ENCODE results near the gene AP1S2. TPM values are rescaled to one million over a fixed set of nuclear protein-coding genes. Genes with fewer than 3 reads are reported as not detected.
A peak's percentile ranks its signal among the peaks of the same experiment; 100 is the strongest.

AP1S2 gene
- total and polyA plus RNA-seq, 9 of the 15 experiments (the other 6 are each of a cell fraction or from before 2014, with no cell fraction given), result 11.1 to 64.2 (median 25.8) TPM

GRCh38 chrX:15866147-15866546, 11.5 kb upstream of the AP1S2 start:
- POLR2A ChIA-PET, result interaction anchor here (1.3 kb wide), 2 partner anchors 11 to 43 kb away, joined by 3 read pairs; no protein-coding TSS in a partner anchor
- no peak for FAIRE-seq

GRCh38 chrX:15864629-15865028, 10.0 kb upstream of the AP1S2 start:
- H3K36me3 ChIP-seq (ENCODE audit: control insufficient read depth, insufficient read depth, low read length), result no peaks in the 10 kb centered on the region
- H3K79me2 ChIP-seq (ENCODE audit: control insufficient read depth, insufficient read depth, low read length), result no peaks in the 10 kb centered on the region
- H3K9me1 ChIP-seq (ENCODE audit: control insufficient read depth, insufficient read depth, low read length), result no peaks in the 10 kb centered on the region
- ChIA-PET POLR2A (interaction anchor here (1.3 kb wide), 1 partner anchor 9 kb away, joined by 3 read pairs; no protein-coding TSS in a partner anchor), CTCF (ENCODE audit: low intra/inter-chr PET ratio) (interaction anchor here (0.6 kb wide), 1 partner anchor 15 kb away, joined by 8 read pairs; no protein-coding TSS in a partner anchor)
- no peak overlapping the region for H3K4me3 ChIP-seq
- no peak overlapping the region for H3K4me2 ChIP-seq (ENCODE audit: insufficient read depth, low read length)
- H4K20me1 ChIP-seq (replicated peaks; ENCODE audit: control insufficient read depth, insufficient read depth, low read length), result no peaks in the 10 kb centered on the region
- H3K27me3 ChIP-seq (ENCODE audit: control insufficient read depth in 2 of 2, insufficient read depth in 2 of 2, low read length in 2 of 2), result no peaks in the 10 kb centered on the region; a peak in 3 of 5 replicates
- H3K4me1 ChIP-seq (replicated peaks in 1 of 2; ENCODE audit: control insufficient read depth in 2 of 2, insufficient read depth in 2 of 2, low read length in 2 of 2), result no peaks in the 10 kb centered on the region; a peak in 1 of 5 replicates
- H3K27ac ChIP-seq (ENCODE audit: extremely low read depth, low read depth, low read length), result no peak overlapping the region
- TF ChIP-seq ATF1 (CRISPR knock-in tag; IDR thresholded peaks at IDR 0.05), result no peak
- TF ChIP-seq ATF1 (tag; IDR thresholded peaks at IDR 0.05), result no peak
- no peak for TF ChIP-seq NCOA1 (IDR thresholded peaks at IDR 0.05; ENCODE audit: low read depth)
- TF ChIP-seq CBFA2T3 (IDR thresholded peaks at IDR 0.05), result no peak
- TF ChIP-seq CBX1 (IDR thresholded peaks at IDR 0.05; ENCODE audit: low read depth), result no peak
- no peak for TF ChIP-seq MAZ (CRISPR knock-in tag; conservative IDR thresholded peaks at IDR 0.05 in 1 of 2, IDR thresholded peaks at IDR 0.05 in 1 of 2)
- no peak for TF ChIP-seq ZNF217 (CRISPR knock-in tag; IDR thresholded peaks at IDR 0.05)
- TF ChIP-seq ZBTB12 (CRISPR knock-in tag; IDR thresholded peaks at IDR 0.05), result no peak
- TF ChIP-seq RBFOX2 (IDR thresholded peaks at IDR 0.05; ENCODE audit: low read depth, low read length), result no peak
- no peak for TF ChIP-seq NFIC (IDR thresholded peaks at IDR 0.05)
- TF ChIP-seq CHD1 (IDR thresholded peaks at IDR 0.05; ENCODE audit: low read length), result no peak
- H3K9me3 ChIP-seq (replicated peaks; ENCODE audit: control insufficient read depth, insufficient read depth, low read depth, low read length), result no peaks in the 10 kb centered on the region
- H3K9ac ChIP-seq (ENCODE audit: insufficient read depth in 1 of 2, low read depth in 2 of 2, low read length in 2 of 2), result no peak overlapping the region
- DNase-seq (ENCODE audit: extremely low read depth in 1 of 4, low spot score in 3 of 4) (no peak), ATAC-seq (no peak), FAIRE-seq (no peak)
- no peak overlapping the region for H2AFZ ChIP-seq (ENCODE audit: low read depth, low read length)
- in situ Hi-C loops (cut with MboI) (no loop called here), intact Hi-C loops (cut with micrococcal nuclease) (no loop called here)
- BruUV-seq (replicated peaks), result no TSS peak

More at GRCh38 chrX:15866147-15866546, 11.5 kb upstream of the AP1S2 start:
- in situ Hi-C loops (cut with MboI) (no loop called here), intact Hi-C loops (cut with micrococcal nuclease) (no loop called here)
- Histone ChIP-seq H4K20me1 (replicated peaks; ENCODE audit: control insufficient read depth, insufficient read depth, low read length) (no peaks in the 10 kb centered on the region), H3K4me2 (ENCODE audit: insufficient read depth, low read length) (no peak overlapping the region), H3K9me1 (ENCODE audit: control insufficient read depth, insufficient read depth, low read length) (no peaks in the 10 kb centered on the region), H3K36me3 (ENCODE audit: control insufficient read depth, insufficient read depth, low read length) (no peaks in the 10 kb centered on the region), H3K4me1 (replicated peaks in 1 of 2; ENCODE audit: control insufficient read depth in 2 of 2, insufficient read depth in 2 of 2, low read length in 2 of 2) (no peaks in the 10 kb centered on the region; a peak in 1 of 5 replicates), H3K79me2 (ENCODE audit: control insufficient read depth, insufficient read depth, low read length) (no peaks in the 10 kb centered on the region), H3K27ac (ENCODE audit: extremely low read depth, low read depth, low read length) (no peak overlapping the region), H3K9me3 (replicated peaks; ENCODE audit: control insufficient read depth, insufficient read depth, low read depth, low read length) (no peaks in the 10 kb centered on the region), H3K4me3 (no peak overlapping the region), H3K27me3 (ENCODE audit: control insufficient read depth in 2 of 2, insufficient read depth in 2 of 2, low read length in 2 of 2) (no peaks in the 10 kb centered on the region; a peak in 3 of 5 replicates), H2AFZ (ENCODE audit: low read depth, low read length) (no peak overlapping the region), H3K9ac (ENCODE audit: insufficient read depth in 1 of 2, low read depth in 2 of 2, low read length in 2 of 2) (no peak overlapping the region)
- no peak for ATAC-seq
- DNase-seq (ENCODE audit: extremely low read depth in 1 of 4, low spot score in 3 of 4), result no peak
- CTCF ChIA-PET (ENCODE audit: low intra/inter-chr PET ratio), result no interaction called here
- no TSS peak for BruUV-seq (replicated peaks)
- WGBS (ENCODE audit: insufficient coverage, low coverage, missing lambda C conversion rate), result 0% methylated on average over 3 of the region's 3 CpGs
- no peak for TF ChIP-seq EP400 (IDR thresholded peaks at IDR 0.05)
- TF ChIP-seq CEBPG (CRISPR knock-in tag; IDR thresholded peaks at IDR 0.05), result no peak
- TF ChIP-seq CEBPG (tag; conservative IDR thresholded peaks at IDR 0.05 in 1 of 2, IDR thresholded peaks at IDR 0.05 in 1 of 2), result 0 out of 4 replicates have a peak, but pooled peaks of 1 of the 2 experiments have one; percentile 14
